ENCODE measurements around the gene ZNF521. TPM values are rescaled to one million over a fixed set of nuclear protein-coding genes. Genes with fewer than 3 reads are reported as not detected.

Gene ZNF521
- total and polyA plus RNA-seq, 2 donors (not counting 3 experiments of a cell fraction or from before 2014, with no cell fraction given): 111 to 168 TPM

DNA sequence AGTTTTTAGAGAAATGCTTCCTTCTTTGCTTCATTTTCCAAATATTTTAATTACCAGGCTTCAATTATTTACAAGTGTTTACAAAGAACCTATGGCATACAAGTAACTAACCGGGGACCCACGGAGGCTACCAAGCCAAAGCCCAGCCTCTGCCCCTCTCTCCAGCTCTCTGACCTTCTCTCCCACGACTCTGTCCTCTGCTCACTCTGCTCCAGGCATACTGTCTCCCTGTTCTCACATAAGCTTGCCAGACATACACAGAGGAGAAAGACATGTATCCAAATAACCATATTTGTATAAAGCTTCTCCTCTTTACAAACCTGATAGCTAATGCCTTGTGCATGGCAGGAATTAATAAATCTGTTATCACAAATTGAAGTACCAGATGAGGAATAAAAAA, 141.3 kb downstream of the ZNF521 start:
- no TSS peak for BruUV-seq (replicated peaks)
- Histone ChIP-seq H3K9me1 (replicated peaks; ENCODE audit: control insufficient read depth, extremely low read depth, insufficient read depth, low read length) (peaks cover 2% of the 10 kb centered on the region), H2AFZ (ENCODE audit: low read depth, low read length) (no peak overlapping the region), H3K9me3 (replicated peaks; ENCODE audit: control insufficient read depth, insufficient read depth, low read length) (no peaks in the 10 kb centered on the region), H3K27me3 (ENCODE audit: control insufficient read depth in 2 of 2, insufficient read depth in 2 of 2, low read length in 2 of 2) (no peaks in the 10 kb centered on the region), H3K36me3 (ENCODE audit: control insufficient read depth in 2 of 2, extremely low read depth in 1 of 2, insufficient read depth in 2 of 2, low read length in 2 of 2) (peaks cover 2 to 7% of the 10 kb centered on the region in 2 experiments), H3K9ac (replicated peaks; ENCODE audit: extremely low read depth, insufficient read depth, low read length) (no peak overlapping the region), H4K20me1 (replicated peaks; ENCODE audit: control insufficient read depth, extremely low read depth, insufficient read depth, low read length) (no peaks in the 10 kb centered on the region), H3K4me1 (ENCODE audit: control insufficient read depth, extremely low read depth, insufficient read depth, low read length) (peaks cover 13% of the 10 kb centered on the region), H3K4me3 (replicated peaks in 1 of 3; ENCODE audit: insufficient read depth in 1 of 3, low read depth in 1 of 3, low read length in 3 of 3) (no peak overlapping the region), H3K27ac (ENCODE audit: insufficient read depth, low read depth, low read length) (no peak overlapping the region), H3K4me2 (ENCODE audit: insufficient read depth, low read length) (no peak overlapping the region), H3K79me2 (ENCODE audit: control insufficient read depth, insufficient read depth, low read length) (peaks cover 5% of the 10 kb centered on the region)
- intact Hi-C loops (cut with micrococcal nuclease): no loop called here
- dilution Hi-C loops (cut with MboI; ENCODE audit: extremely low pct_ligation_motif_present, low sequenced_read_pairs): no loop called here
- POLR2A ChIA-PET: no interaction called here
- FAIRE-seq: no peak
- no peak for DNase-seq (ENCODE audit: low read depth, low spot score)
- CTCF ChIA-PET: no interaction called here
- TF ChIP-seq EZH2 (IDR thresholded peaks at IDR 0.05; ENCODE audit: borderline replicate concordance, low read depth, low read length, severe bottlenecking) (no peak), MAX (IDR thresholded peaks at IDR 0.05; ENCODE audit: insufficient read depth, insufficient read length) (no peak), POLR2AphosphoS5 (IDR thresholded peaks at IDR 0.05; ENCODE audit: insufficient read depth, low read depth, low read length) (no peak), FOS (IDR thresholded peaks at IDR 0.05; ENCODE audit: borderline replicate concordance, insufficient read depth, low read length) (no peak), POLR2A (IDR thresholded peaks at IDR 0.05; ENCODE audit: low read depth, low read length) (no peak), JUN (IDR thresholded peaks at IDR 0.05; ENCODE audit: borderline replicate concordance, insufficient read depth, insufficient read length, low read depth) (no peak), CTCF (IDR thresholded peaks at IDR 0.05; ENCODE audit: extremely low read depth in 1 of 2, insufficient read depth in 1 of 2, low read depth in 1 of 2, low read length in 2 of 2) (no peak), GATA2 (IDR thresholded peaks at IDR 0.05; ENCODE audit: insufficient read depth, insufficient read length, low read depth, low read length) (no peak), MYC (IDR thresholded peaks at IDR 0.05; ENCODE audit: low read depth, low read length) (no peak)

All from endothelial cell of umbilical vein (primary cell).